Left lung (tissue), 10 donors: Measurements from ENCODE around the gene CYP27A1. TPM values are rescaled to one million over a fixed set of nuclear protein-coding genes. Genes with fewer than 3 reads are reported as not detected.

ENCODE experiments used
- ATAC-seq: fragments of 200-7000 bp; cut with Tn5 transposase; one replicate; pipeline ENCODE4 v1.9.1; 2020; ENCODE audit warnings: moderate library complexity
- DNase-seq, 4 donors: peaks; one replicate each; pipeline ENCODE4 v3.0.0-alpha.2; 2013 to 2020
- H3K27ac ChIP-seq, 2 donors: fragments of 200-600 bp; sonication (generic) in 1 of 2; one replicate each; pipeline versions ENCODE4 v1.5.0 to v1.8.0; 2020 to 2021
- H3K27me3 ChIP-seq, 2 donors: fragments of 200-600 bp; sonication (generic) in 1 of 2; one replicate each; pipeline versions ENCODE4 v1.5.0 to v1.8.0; 2020 to 2021
- H3K36me3 ChIP-seq, 2 donors: fragments of 200-600 bp; sonication (generic) in 1 of 2; one replicate each; pipeline versions ENCODE4 v1.5.0 to v1.8.0; 2020 to 2021
- H3K4me1 ChIP-seq, 2 donors: fragments of 200-600 bp; one replicate each; pipeline ENCODE4 v1.8.0; 2021
- H3K4me3 ChIP-seq, 2 donors: fragments of 200-600 bp; sonication (generic) in 1 of 2; one replicate each; pipeline versions ENCODE4 v1.5.0 to v1.8.0; 2020 to 2021; ENCODE audit warnings: mild to moderate bottlenecking in 1 of 2
- H3K9me3 ChIP-seq, 2 donors: fragments of 200-600 bp; sonication (generic) in 1 of 2; one replicate each; pipeline versions ENCODE4 v1.5.0 to v1.8.0; 2020 to 2021
- CTCF ChIP-seq, 2 donors: fragments of 200-600 bp; sonication (generic) in 1 of 2; IDR thresholded peaks; one replicate each; pipeline versions ENCODE4 v1.5.0 to v1.8.0; 2021; ENCODE audit warnings: antibody characterized with exemption in 2 of 2
- intact Hi-C, 2 donors: fragments of 100-400 bp; cut with DNase I; formaldehyde crosslinking; loops; one replicate each; pipeline versions ENCODE4 v1.11.2 to v1.14.2; 2022
- polyA plus RNA-seq, 6 donors: library from polyadenylated mRNA; unstranded; fragments of 120-200 nt; gene quantifications; one replicate each; pipeline ENCODE4 v1.2.1, GENCODE V29; 2013; ENCODE audit not compliant: insufficient read length in 6 of 6
- total RNA-seq, 2 donors: library from RNA; stranded (reverse); fragmentation: NEBNext Ultra II Directional; extraction: Animal tissue kit (Norgen Biotek cat#: 25700); gene quantifications; one replicate each; pipeline ENCODE4 v1.2.1, GENCODE V29; 2021
- donor health status: DM: no; HTN: yes; CAD: no.
- donor health status: DM: no; HTN: no; CAD: no.

CYP27A1 gene
- total and polyA plus RNA-seq, 8 donors = 24.3 to 95.9 (median 30.7) TPM

GRCh38 chr2:218810256-218810655 lies 28.3 kb downstream of the CYP27A1 start:
- intact Hi-C loops = no loop called here
- ATAC-seq = no peak

DNA sequence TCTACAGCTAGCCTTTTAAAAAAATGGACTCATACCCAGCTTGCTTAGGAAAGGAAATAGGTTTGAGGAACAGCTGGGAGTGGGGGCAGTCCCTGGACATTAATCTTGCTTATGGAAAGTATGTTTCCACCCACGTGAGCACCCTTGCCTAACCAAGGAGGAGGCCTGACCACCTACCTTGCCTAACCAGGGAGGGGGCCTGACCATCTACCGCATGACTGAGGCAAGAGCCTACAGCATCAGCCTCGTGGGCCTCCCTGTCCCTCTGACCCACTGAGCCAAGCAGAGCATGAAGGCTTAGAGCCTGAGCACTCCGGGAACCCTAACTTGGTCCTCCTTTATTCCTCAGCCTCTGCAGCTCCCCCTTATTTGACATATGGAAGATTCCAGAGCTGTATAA lies 29.4 kb downstream of the CYP27A1 start:
- Histone ChIP-seq H3K27ac (no peak overlapping the region), H3K4me1 (peaks cover 0 to 24% of the 10 kb centered on the region in 2 donors), H3K36me3 (peaks cover 0 to 42% of the 10 kb centered on the region in 2 donors), H3K9me3 (no peaks in the 10 kb centered on the region), H3K4me3 (no peak overlapping the region), H3K27me3 (no peaks in the 10 kb centered on the region)
- ATAC-seq (peak; percentile 60), DNase-seq (peak in 1 of 4 donors; percentile 84)
- TF ChIP-seq CTCF (IDR thresholded peaks at IDR 0.05) = no peak
- intact Hi-C loops = no loop called here

More at GRCh38 chr2:218810256-218810655, 28.3 kb downstream of the CYP27A1 start:
- Histone ChIP-seq H3K9me3 (no peaks in the 10 kb centered on the region), H3K27ac (no peak overlapping the region), H3K4me1 (peaks cover 9 to 35% of the 10 kb centered on the region in 2 donors), H3K4me3 (no peak overlapping the region), H3K27me3 (no peaks in the 10 kb centered on the region), H3K36me3 (peaks cover 0 to 34% of the 10 kb centered on the region in 2 donors)
- TF ChIP-seq CTCF (IDR thresholded peaks at IDR 0.05) = no peak
- no peak for DNase-seq

- Histone ChIP-seq H3K9me3 (no peaks in the 10 kb centered on the region), H3K27ac (no peak overlapping the region), H3K27me3 (no peaks in the 10 kb centered on the region), H3K4me1 (peaks cover 0 to 15% of the 10 kb centered on the region in 2 donors), H3K36me3 (peaks cover 0 to 42% of the 10 kb centered on the region in 2 donors), H3K4me3 (no peak overlapping the region)
- ATAC-seq (no peak), DNase-seq (no peak)
- intact Hi-C loops = no loop called here
- TF ChIP-seq CTCF (IDR thresholded peaks at IDR 0.05) = no peak
Measured at GRCh38 chr2:218812096-218812815, 30.3 kb downstream of the CYP27A1 start.

- no peaks in the 10 kb centered on the region for H3K27me3 ChIP-seq
- peaks cover 0 to 42% of the 10 kb centered on the region in 2 donors for H3K36me3 ChIP-seq
- H3K4me3 ChIP-seq = no peak overlapping the region
- no peak for TF ChIP-seq CTCF (IDR thresholded peaks at IDR 0.05)
- DNase-seq (no peak), ATAC-seq (no peak)
- H3K4me1 ChIP-seq = peaks cover 0 to 9% of the 10 kb centered on the region in 2 donors
- no peaks in the 10 kb centered on the region for H3K9me3 ChIP-seq
- H3K27ac ChIP-seq = no peak overlapping the region
- intact Hi-C loops = no loop called here
Measured at GRCh38 chr2:218812861-218813260, 30.9 kb downstream of the CYP27A1 start.

GRCh38 chr2:218813771-218814460 lies 32.0 kb downstream of the CYP27A1 start:
- Histone ChIP-seq H3K36me3 (peaks cover 0 to 42% of the 10 kb centered on the region in 2 donors), H3K27me3 (no peaks in the 10 kb centered on the region), H3K4me3 (no peak overlapping the region), H3K27ac (no peak overlapping the region), H3K9me3 (no peaks in the 10 kb centered on the region), H3K4me1 (peaks cover 0 to 6% of the 10 kb centered on the region in 2 donors)
- ATAC-seq (no peak), DNase-seq (no peak)
- TF ChIP-seq CTCF (IDR thresholded peaks at IDR 0.05) = no peak
- intact Hi-C loops = no loop called here
